Measurements from ENCODE around the gene ADORA1. TPM values are rescaled to one million over a fixed set of nuclear protein-coding genes. Genes with fewer than 3 reads are reported as not detected.

The ADORA1 gene
- total and polyA plus RNA-seq, 2 donors (not counting 3 experiments of a cell fraction or from before 2014, with no cell fraction given) = 0.15 TPM; not detected in 1

GRCh38 chr1:203204756-203205155 is 77.2 kb downstream of the ADORA1 start:
- no peaks in the 10 kb centered on the region for H4K20me1 ChIP-seq (replicated peaks; ENCODE audit: control insufficient read depth, extremely low read depth, insufficient read depth, low read length)
- no peak for FAIRE-seq
- intact Hi-C loops (cut with micrococcal nuclease) = no loop called here

More at GRCh38 chr1:203204756-203205155, 77.2 kb downstream of the ADORA1 start:
- no TSS peak for BruUV-seq (replicated peaks)
- H3K27ac ChIP-seq (ENCODE audit: insufficient read depth, low read depth, low read length) = no peak overlapping the region
- POLR2A ChIA-PET = no interaction called here
- H3K9ac ChIP-seq (replicated peaks; ENCODE audit: extremely low read depth, insufficient read depth, low read length) = no peak overlapping the region
- no peaks in the 10 kb centered on the region for H3K9me3 ChIP-seq (replicated peaks; ENCODE audit: control insufficient read depth, insufficient read depth, low read length)
- no peaks in the 10 kb centered on the region for H3K79me2 ChIP-seq (ENCODE audit: control insufficient read depth, insufficient read depth, low read length)
- no peaks in the 10 kb centered on the region for H3K9me1 ChIP-seq (replicated peaks; ENCODE audit: control insufficient read depth, extremely low read depth, insufficient read depth, low read length)
- CTCF ChIA-PET = interaction anchor here (2.4 to 4.4 kb wide), 2 partner anchors 12 to 32 kb away, joined by 8 to 18 read pairs; no protein-coding TSS in a partner anchor
- dilution Hi-C loops (cut with MboI; ENCODE audit: extremely low pct_ligation_motif_present, low sequenced_read_pairs) = no loop called here
- no peak overlapping the region for H3K4me2 ChIP-seq (ENCODE audit: insufficient read depth, low read length)
- DNase-seq (ENCODE audit: low read depth, low spot score) = no peak
- H3K27me3 ChIP-seq (ENCODE audit: control insufficient read depth in 2 of 2, insufficient read depth in 2 of 2, low read length in 2 of 2) = peaks cover 3 to 15% of the 10 kb centered on the region in 2 experiments
- H2AFZ ChIP-seq (ENCODE audit: low read depth, low read length) = no peak overlapping the region
- TF ChIP-seq EZH2 (IDR thresholded peaks at IDR 0.05; ENCODE audit: borderline replicate concordance, low read depth, low read length, severe bottlenecking) = no peak
- no peak for TF ChIP-seq MAX (IDR thresholded peaks at IDR 0.05; ENCODE audit: insufficient read depth, insufficient read length)
- no peak for TF ChIP-seq JUN (IDR thresholded peaks at IDR 0.05; ENCODE audit: borderline replicate concordance, insufficient read depth, insufficient read length, low read depth)
- TF ChIP-seq POLR2AphosphoS5 (IDR thresholded peaks at IDR 0.05; ENCODE audit: insufficient read depth, low read depth, low read length) = no peak
- TF ChIP-seq GATA2 (IDR thresholded peaks at IDR 0.05; ENCODE audit: insufficient read depth, insufficient read length, low read depth, low read length) = no peak
- no peak for TF ChIP-seq POLR2A (IDR thresholded peaks at IDR 0.05; ENCODE audit: low read depth, low read length)
- TF ChIP-seq FOS (IDR thresholded peaks at IDR 0.05; ENCODE audit: borderline replicate concordance, insufficient read depth, low read length) = no peak
- TF ChIP-seq CTCF (IDR thresholded peaks at IDR 0.05; ENCODE audit: extremely low read depth in 1 of 2, insufficient read depth in 1 of 2, low read depth in 1 of 2, low read length in 2 of 2) = no peak
- TF ChIP-seq MYC (IDR thresholded peaks at IDR 0.05; ENCODE audit: low read depth, low read length) = no peak
- no peak overlapping the region for H3K4me3 ChIP-seq (replicated peaks in 1 of 3; ENCODE audit: insufficient read depth in 1 of 3, low read depth in 1 of 3, low read length in 3 of 3)
- H3K4me1 ChIP-seq (ENCODE audit: control insufficient read depth, extremely low read depth, insufficient read depth, low read length) = no peaks in the 10 kb centered on the region
- H3K36me3 ChIP-seq (ENCODE audit: control insufficient read depth in 2 of 2, extremely low read depth in 1 of 2, insufficient read depth in 2 of 2, low read length in 2 of 2) = no peaks in the 10 kb centered on the region
